ENCODE measurements around the gene LSS.

DNA sequence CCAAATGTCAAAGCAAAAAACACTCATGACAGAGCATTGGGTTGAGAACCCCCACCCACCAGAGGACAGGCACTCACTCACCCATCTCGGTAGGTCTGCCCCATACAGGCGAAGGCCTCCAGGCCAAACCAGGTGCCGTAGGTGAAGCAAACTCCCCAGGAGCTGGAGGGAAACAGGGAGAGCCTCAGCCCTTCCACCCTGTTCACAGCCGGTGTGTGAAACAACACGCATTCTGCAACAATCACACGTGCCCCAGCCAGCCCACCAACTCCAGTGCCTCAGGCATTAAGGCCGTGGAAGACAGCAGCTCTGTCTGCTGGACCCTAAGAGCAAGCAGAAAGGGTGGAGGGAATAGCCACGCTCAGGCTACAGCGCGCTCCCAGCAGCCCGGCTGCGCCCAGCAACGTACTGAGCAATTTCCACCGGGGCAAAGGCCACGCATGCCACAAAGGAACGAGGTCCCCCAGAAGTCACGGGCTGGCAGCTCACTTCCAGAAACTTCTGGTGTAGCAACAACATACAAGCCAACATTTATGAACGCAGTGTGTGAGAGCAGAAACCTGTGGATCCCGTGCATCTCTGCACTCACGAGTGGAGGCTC is 32.9 kb downstream of the LSS start:
- TF ChIP-seq TCF12 (IDR thresholded peaks at IDR 0.05; ENCODE audit: low read depth) = no peak
- TF ChIP-seq RAD21 (IDR thresholded peaks at IDR 0.05; ENCODE audit: low read depth) = no peak
- no peak for TF ChIP-seq TAF1 (IDR thresholded peaks at IDR 0.05; ENCODE audit: low read depth)
- TF ChIP-seq FOXM1 (IDR thresholded peaks at IDR 0.05; ENCODE audit: borderline replicate concordance, low read depth) = no peak
- no peak for TF ChIP-seq CREB1 (IDR thresholded peaks at IDR 0.05; ENCODE audit: low read depth)
- no peak for TF ChIP-seq CEBPB (IDR thresholded peaks at IDR 0.05)
- TF ChIP-seq, protein P1, sequence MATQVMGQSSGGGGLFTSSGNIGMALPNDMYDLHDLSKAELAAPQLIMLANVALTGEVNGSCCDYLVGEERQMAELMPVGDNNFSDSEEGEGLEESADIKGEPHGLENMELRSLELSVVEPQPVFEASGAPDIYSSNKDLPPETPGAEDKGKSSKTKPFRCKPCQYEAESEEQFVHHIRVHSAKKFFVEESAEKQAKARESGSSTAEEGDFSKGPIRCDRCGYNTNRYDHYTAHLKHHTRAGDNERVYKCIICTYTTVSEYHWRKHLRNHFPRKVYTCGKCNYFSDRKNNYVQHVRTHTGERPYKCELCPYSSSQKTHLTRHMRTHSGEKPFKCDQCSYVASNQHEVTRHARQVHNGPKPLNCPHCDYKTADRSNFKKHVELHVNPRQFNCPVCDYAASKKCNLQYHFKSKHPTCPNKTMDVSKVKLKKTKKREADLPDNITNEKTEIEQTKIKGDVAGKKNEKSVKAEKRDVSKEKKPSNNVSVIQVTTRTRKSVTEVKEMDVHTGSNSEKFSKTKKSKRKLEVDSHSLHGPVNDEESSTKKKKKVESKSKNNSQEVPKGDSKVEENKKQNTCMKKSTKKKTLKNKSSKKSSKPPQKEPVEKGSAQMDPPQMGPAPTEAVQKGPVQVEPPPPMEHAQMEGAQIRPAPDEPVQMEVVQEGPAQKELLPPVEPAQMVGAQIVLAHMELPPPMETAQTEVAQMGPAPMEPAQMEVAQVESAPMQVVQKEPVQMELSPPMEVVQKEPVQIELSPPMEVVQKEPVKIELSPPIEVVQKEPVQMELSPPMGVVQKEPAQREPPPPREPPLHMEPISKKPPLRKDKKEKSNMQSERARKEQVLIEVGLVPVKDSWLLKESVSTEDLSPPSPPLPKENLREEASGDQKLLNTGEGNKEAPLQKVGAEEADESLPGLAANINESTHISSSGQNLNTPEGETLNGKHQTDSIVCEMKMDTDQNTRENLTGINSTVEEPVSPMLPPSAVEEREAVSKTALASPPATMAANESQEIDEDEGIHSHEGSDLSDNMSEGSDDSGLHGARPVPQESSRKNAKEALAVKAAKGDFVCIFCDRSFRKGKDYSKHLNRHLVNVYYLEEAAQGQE (IDR thresholded peaks at IDR 0.05; ENCODE audit: low read depth) = no peak
- TF ChIP-seq, protein P2, sequence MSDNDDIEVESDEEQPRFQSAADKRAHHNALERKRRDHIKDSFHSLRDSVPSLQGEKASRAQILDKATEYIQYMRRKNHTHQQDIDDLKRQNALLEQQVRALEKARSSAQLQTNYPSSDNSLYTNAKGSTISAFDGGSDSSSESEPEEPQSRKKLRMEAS (IDR thresholded peaks at IDR 0.05) = no peak
- TF ChIP-seq, protein P3, sequence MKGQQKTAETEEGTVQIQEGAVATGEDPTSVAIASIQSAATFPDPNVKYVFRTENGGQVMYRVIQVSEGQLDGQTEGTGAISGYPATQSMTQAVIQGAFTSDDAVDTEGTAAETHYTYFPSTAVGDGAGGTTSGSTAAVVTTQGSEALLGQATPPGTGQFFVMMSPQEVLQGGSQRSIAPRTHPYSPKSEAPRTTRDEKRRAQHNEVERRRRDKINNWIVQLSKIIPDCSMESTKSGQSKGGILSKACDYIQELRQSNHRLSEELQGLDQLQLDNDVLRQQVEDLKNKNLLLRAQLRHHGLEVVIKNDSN (IDR thresholded peaks at IDR 0.05) = no peak
